Bone marrow (tissue), 2 donors: ENCODE data around the gene CACNG4.

Experiments used
- DNase-seq, 2 donors: peaks; one replicate each; lab custom pipeline; 2025; lab: John Stamatoyannopoulos, UW

Gene CACNG4

GRCh38 chr17:66963909-66964771, at the start of gene CACNG4:
CACNG4 (plus strand) TSS chr17:66964707; CDS start chr17:66964912, 205 bp downstream.
- no peak for DNase-seq

GRCh38 chr17:66915204-66915611, 49.3 kb upstream of the CACNG4 start:
- no peak for DNase-seq

GRCh38 chr17:66915792-66916191, 48.7 kb upstream of the CACNG4 start:
- no peak for DNase-seq

GRCh38 chr17:66916946-66917345, 47.6 kb upstream of the CACNG4 start:
- no peak for DNase-seq

- DNase-seq: no peak
Observed at GRCh38 chr17:66918896-66919295, 45.6 kb upstream of the CACNG4 start.

GRCh38 chr17:66920435-66920834, 44.1 kb upstream of the CACNG4 start:
- DNase-seq: no peak

- no peak for DNase-seq
Observed at GRCh38 chr17:66920950-66921349, 43.6 kb upstream of the CACNG4 start.

- DNase-seq: no peak
Observed at GRCh38 chr17:66923886-66924285, 40.6 kb upstream of the CACNG4 start.

- no peak for DNase-seq
Observed at GRCh38 chr17:66925811-66926500, 38.6 kb upstream of the CACNG4 start.

- no peak for DNase-seq
Observed at GRCh38 chr17:66928949-66929348, 35.6 kb upstream of the CACNG4 start.

- no peak for DNase-seq
Observed at GRCh38 chr17:66929591-66929990, 34.9 kb upstream of the CACNG4 start.

GRCh38 chr17:66930933-66931332, 33.6 kb upstream of the CACNG4 start:
- DNase-seq: no peak

- no peak for DNase-seq
Observed at GRCh38 chr17:66932311-66932710, 32.2 kb upstream of the CACNG4 start.

- DNase-seq: no peak
Observed at GRCh38 chr17:66934040-66934439, 30.5 kb upstream of the CACNG4 start.

GRCh38 chr17:66935717-66936116, 28.8 kb upstream of the CACNG4 start:
- DNase-seq: no peak

GRCh38 chr17:66938656-66939055, 25.9 kb upstream of the CACNG4 start:
- DNase-seq: no peak

- DNase-seq: no peak
Observed at GRCh38 chr17:66939461-66940114, 24.9 kb upstream of the CACNG4 start.

GRCh38 chr17:66941249-66941648, 23.3 kb upstream of the CACNG4 start:
- no peak for DNase-seq

- no peak for DNase-seq
Observed at GRCh38 chr17:66941773-66942450, 22.6 kb upstream of the CACNG4 start.

- no peak for DNase-seq
Observed at GRCh38 chr17:66942451-66943264, 21.8 kb upstream of the CACNG4 start.

- no peak for DNase-seq
Observed at GRCh38 chr17:66943484-66943883, 21.0 kb upstream of the CACNG4 start.
